ENCODE measurements around the gene TINCR.

Gene TINCR

DNA sequence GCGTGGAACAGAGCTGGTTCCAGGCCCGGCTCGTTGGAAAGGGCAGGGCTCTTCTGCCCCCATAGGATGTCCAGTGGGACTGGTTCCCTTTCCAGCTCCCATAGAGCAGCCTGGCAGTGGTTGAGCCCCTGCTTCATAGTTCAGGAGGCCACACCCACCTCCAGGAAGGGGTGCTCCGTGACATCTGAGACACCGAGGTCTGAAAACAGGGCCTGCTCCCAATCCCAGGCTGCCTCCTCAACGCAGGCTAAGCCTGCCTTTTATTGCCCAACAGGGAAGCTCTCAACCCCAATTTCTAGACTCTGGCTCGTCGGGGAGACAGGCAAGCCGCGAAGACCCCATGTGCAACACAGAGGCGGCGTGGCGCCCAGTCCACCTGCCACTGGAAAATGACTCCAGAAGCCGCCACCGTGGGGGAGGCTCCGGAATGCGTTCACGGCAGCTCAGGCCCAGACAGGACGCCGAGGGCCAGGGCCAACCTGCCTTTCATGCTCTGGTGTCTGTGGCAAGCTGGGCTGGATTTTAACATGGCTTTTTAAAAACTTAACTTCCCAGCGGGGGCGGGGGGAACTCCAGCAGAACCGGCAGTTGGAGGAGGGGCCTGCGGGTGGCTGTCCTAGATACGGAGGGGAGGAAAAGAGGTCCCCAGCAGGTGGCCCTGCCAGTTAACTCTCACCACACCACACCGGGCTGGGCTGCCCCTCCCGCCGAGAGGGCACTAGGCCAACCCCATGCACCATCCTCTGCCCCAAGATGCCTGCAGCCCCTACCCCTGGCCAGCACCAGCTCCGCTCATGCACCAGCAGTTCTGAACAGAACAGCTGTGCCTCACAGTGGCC is 17.9 kb upstream of the TINCR start:
- Histone ChIP-seq H3K27ac (peak overlapping the region in 9 of 11 experiments; percentile 15 to 84 (median 59); a peak in 16 of 22 replicates), H3K9me3 (replicated peaks in 1 of 11) (no peaks in the 10 kb centered on the region), H3K27me3 (no peaks in the 10 kb centered on the region), H4K20me1 (peaks cover 18 to 96% (median 78%) of the 10 kb centered on the region in 11 experiments), H3K4me3 (peak overlapping the region in 7 of 10 experiments; percentile 7 to 43 (median 33); a peak in 8 of 20 replicates), H3K9ac (peak overlapping the region; percentile 2 to 74 (median 53); a peak in 20 of 22 replicates), H3K4me2 (peak overlapping the region; percentile 78 to 97 (median 91)), H3K4me1 (peaks cover 27 to 83% (median 68%) of the 10 kb centered on the region in 10 experiments), H3K36me3 (peaks cover 47 to 80% (median 64%) of the 10 kb centered on the region in 11 experiments)
- no peak; a peak in 1 of 22 replicates for TF ChIP-seq Cebpa-rat (IDR thresholded peaks at IDR 0.05)

DNA sequence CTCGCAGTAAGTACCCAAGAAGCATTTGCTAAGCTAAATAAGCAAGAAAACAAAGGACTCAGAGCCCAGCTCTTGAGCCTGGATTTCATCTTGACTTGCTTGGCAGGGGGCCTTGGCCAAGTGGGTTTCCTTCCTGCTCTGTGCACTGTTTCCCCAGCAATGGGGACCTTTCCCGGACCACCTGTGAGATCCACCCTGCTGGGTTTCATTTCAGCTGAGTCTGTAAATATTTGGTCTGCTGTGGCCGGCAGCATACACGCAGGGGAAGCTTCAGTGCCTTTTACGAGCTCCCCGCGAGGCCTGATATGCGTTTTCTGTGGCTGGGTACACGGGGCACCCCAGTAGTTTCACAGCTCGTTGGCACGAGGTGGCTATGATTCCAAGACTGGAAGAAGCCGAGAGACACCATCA is 12.4 kb upstream of the TINCR start:
- Histone ChIP-seq H3K9ac (peak overlapping the region in 4 of 11 experiments; percentile 21 to 58 (median 45); a peak in 6 of 22 replicates), H4K20me1 (peaks cover 0 to 62% (median 32%) of the 10 kb centered on the region in 11 experiments; a peak in 16 of 22 replicates)

DNA sequence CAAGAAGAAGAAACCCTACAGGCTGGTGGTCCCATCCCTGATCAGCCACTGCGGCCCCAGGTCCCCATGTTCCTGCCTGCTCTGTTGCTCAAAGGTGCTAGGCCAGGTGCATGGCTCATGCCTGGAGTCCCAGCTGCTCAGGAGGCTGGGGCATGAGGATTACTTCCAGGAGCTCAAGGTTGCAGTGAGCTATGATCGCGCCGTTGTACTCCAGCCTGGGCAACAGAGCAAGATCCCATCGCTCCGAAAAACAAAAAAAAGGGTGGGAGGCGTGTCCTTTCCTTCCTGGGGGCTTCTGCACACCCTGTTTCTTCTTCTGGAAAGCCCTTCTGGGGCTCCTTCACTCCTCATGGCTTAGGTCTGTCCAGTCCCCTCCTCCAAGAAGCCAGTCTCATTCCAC is 11.9 kb upstream of the TINCR start:
- Histone ChIP-seq H3K27me3 (no peaks in the 10 kb centered on the region), H3K9ac (peak overlapping the region in 1 of 11 experiments; percentile 58; a peak in 2 of 22 replicates), H3K9me3 (replicated peaks in 1 of 11) (no peaks in the 10 kb centered on the region), H3K4me1 (peaks cover 0 to 78% (median 59%) of the 10 kb centered on the region in 10 experiments; a peak in 16 of 20 replicates), H3K27ac (peak overlapping the region in 1 of 11 experiments; percentile 27; a peak in 1 of 22 replicates), H3K36me3 (peaks cover 6 to 33% (median 22%) of the 10 kb centered on the region in 11 experiments; a peak in 13 of 22 replicates), H3K4me3 (no peak overlapping the region), H3K4me2 (peak overlapping the region in 6 of 11 experiments; percentile 5 to 97 (median 78); a peak in 11 of 22 replicates), H4K20me1 (peaks cover 0 to 59% (median 30%) of the 10 kb centered on the region in 11 experiments; a peak in 15 of 22 replicates)
- TF ChIP-seq Cebpa-rat (IDR thresholded peaks at IDR 0.05), result no peak

More for the DNA sequence above, 12.4 kb upstream of the TINCR start:
- Histone ChIP-seq H3K27ac (peak overlapping the region in 3 of 11 experiments; percentile 27 to 40 (median 28); a peak in 3 of 22 replicates), H3K4me1 (peaks cover under 1 to 78% (median 62%) of the 10 kb centered on the region in 10 experiments; a peak in 18 of 20 replicates), H3K4me3 (no peak overlapping the region), H3K27me3 (no peaks in the 10 kb centered on the region), H3K4me2 (peak overlapping the region in 7 of 11 experiments; percentile 5 to 97 (median 72); a peak in 12 of 22 replicates), H3K9me3 (replicated peaks in 1 of 11) (no peaks in the 10 kb centered on the region), H3K36me3 (peaks cover 6 to 33% (median 22%) of the 10 kb centered on the region in 11 experiments; a peak in 14 of 22 replicates)
- no peak for TF ChIP-seq Cebpa-rat (IDR thresholded peaks at IDR 0.05)

DNA sequence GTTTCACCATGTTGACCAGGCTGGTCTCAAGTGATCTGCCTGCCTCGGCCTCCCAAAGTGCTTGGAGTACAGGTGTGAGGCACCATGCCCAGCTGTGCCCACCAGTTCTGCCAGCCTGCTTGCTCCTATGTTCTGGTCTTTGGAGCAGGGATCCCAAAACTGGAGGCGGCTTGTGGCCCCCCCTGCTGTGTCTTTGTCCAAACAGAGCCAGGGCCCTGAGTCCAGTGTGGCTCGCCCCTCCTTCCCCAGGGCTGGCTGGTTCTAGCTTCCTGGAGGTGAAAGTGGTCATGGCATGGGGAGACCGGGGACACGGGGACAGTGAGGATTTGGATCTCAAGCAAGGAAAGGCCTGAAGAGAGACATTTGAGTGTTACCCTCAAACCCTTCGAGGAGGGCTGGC is 11.5 kb upstream of the TINCR start:
- peak overlapping the region in 2 of 11 experiments; percentile 94 to 97; a peak in 2 of 22 replicates for H3K4me2 ChIP-seq

DNA sequence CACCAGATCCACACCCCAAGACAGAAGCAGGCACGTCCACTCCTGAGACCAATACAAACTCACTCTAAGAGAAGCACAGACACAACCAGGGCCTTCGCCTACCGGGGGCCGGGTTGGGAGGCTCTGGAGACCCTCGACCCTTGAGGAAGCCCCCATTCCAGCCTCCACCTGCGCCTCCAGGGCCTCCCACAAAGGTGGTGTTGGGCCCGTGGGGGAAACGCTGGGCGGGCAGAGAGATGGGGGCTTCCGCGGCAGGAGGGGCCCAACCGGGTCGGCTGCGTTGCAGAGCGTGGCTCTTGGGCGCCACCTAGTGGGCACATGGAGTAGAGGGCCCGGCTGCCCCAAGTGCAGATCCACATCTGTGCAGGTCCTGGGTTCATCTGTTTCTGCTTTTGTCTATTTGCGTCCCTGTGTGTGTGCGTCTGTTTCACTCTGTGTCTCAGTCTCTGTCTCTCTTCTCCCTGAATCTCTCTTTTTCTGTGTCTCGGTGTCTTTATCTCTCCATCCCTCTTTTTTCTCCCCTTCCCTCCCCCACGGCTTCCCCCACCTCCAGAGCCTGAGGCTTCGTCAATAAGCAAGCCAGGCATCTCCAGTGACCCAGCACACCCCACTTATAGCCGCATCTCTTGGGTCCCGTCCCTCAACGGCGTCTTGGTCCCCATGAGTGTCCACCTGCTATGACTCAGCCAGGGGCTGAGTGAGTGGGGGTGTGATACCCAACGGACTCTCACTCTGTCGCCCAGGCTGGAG is 10.5 kb upstream of the TINCR start:
- Histone ChIP-seq H3K27me3 (no peaks in the 10 kb centered on the region), H3K9ac (peak overlapping the region in 7 of 11 experiments; percentile 11 to 64 (median 34); a peak in 8 of 22 replicates), H3K4me2 (peak overlapping the region; percentile 39 to 69 (median 63)), H3K36me3 (peaks cover 0 to 19% (median 13%) of the 10 kb centered on the region in 11 experiments; a peak in 10 of 22 replicates), H4K20me1 (peaks cover 0 to 46% (median 30%) of the 10 kb centered on the region in 11 experiments; a peak in 14 of 22 replicates), H3K4me3 (no peak overlapping the region), H3K27ac (no peak overlapping the region), H3K4me1 (peaks cover 0 to 67% (median 47%) of the 10 kb centered on the region in 10 experiments; a peak in 16 of 20 replicates), H3K9me3 (replicated peaks in 1 of 11) (no peaks in the 10 kb centered on the region)
- TF ChIP-seq Cebpa-rat (IDR thresholded peaks at IDR 0.05), result no peak

More for the DNA sequence above, 11.5 kb upstream of the TINCR start:
- H3K27ac ChIP-seq, result no peak overlapping the region
- no peaks in the 10 kb centered on the region for H3K27me3 ChIP-seq
- peaks cover 6 to 29% (median 19%) of the 10 kb centered on the region in 11 experiments; a peak in 13 of 22 replicates for H3K36me3 ChIP-seq
- H3K4me1 ChIP-seq, result peaks cover 0 to 77% (median 57%) of the 10 kb centered on the region in 10 experiments; a peak in 16 of 20 replicates
- no peaks in the 10 kb centered on the region for H3K9me3 ChIP-seq (replicated peaks in 1 of 11)
- no peak for TF ChIP-seq Cebpa-rat (IDR thresholded peaks at IDR 0.05)
- H3K4me3 ChIP-seq, result no peak overlapping the region
- H4K20me1 ChIP-seq, result peaks cover 0 to 55% (median 30%) of the 10 kb centered on the region in 11 experiments; a peak in 14 of 22 replicates
- no peak overlapping the region for H3K9ac ChIP-seq

DNA sequence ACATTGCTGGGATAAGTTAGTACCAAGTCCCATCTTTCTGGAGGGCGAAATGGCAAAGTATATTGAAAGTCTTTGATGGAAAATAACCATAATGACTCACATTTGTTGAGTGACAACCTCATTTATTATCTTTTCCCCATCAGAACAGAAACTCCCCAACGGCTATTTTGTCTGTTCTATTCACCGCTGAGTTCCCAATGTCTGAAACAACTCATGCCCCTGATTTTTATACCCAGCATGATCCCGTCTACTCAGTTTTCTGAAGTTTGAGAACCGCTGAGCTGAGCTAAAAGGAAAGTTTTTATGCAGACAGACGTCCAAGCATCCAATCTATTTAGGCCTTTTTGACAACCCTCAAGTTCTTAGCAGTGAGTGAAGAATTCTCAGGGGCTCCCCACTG is 7.8 kb upstream of the TINCR start:
- TF ChIP-seq Cebpa-rat (IDR thresholded peaks at IDR 0.05), result no peak
- Histone ChIP-seq H3K9ac (no peak overlapping the region), H3K9me3 (replicated peaks in 1 of 11) (no peaks in the 10 kb centered on the region), H4K20me1 (peaks cover 0 to 20% (median 9%) of the 10 kb centered on the region in 11 experiments; a peak in 11 of 22 replicates), H3K27me3 (no peaks in the 10 kb centered on the region), H3K27ac (no peak overlapping the region), H3K4me3 (no peak overlapping the region), H3K4me2 (no peak overlapping the region), H3K4me1 (peaks cover 0 to 55% (median 39%) of the 10 kb centered on the region in 10 experiments; a peak in 17 of 20 replicates), H3K36me3 (peaks cover 0 to 11% (median 0%) of the 10 kb centered on the region in 11 experiments; a peak in 1 of 22 replicates)

DNA sequence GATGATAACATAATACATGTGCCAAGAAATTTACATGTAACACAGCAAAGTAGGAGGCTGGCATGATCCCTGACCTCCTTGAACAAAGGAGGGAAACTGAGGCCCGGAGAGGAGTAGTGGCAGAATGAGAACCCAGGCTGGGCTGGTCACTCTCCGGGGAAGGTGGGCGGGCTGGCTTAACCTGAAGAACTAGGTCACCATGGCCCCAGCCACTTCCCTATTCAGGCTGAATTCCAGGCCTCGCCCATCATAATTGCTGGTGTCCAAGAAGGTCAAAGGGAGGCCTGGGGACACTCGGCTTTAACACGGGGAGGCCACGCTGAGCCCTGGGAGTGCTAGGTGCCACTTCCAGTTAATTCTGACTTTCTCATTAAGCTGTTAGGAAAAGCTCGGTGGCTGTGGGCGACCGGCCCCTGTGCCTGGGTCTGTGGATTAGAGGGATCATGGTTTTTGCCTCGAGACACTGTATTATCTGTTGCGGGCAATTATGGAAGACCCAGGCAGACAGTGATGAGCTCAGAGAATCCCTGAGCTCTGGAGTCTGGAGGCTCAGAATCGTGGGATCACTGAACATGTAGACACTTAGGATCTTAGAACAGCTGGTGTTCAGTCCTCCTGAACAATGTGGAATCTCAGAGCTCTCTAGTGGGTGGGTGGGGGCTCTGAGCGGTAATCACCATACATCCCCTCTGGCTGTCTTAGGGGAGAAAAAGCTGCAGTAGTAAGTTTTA is 5.0 kb upstream of the TINCR start:
- peaks cover 0 to 26% (median 15%) of the 10 kb centered on the region in 10 experiments; a peak in 16 of 20 replicates for H3K4me1 ChIP-seq
- H3K9me3 ChIP-seq (replicated peaks in 1 of 11), result no peaks in the 10 kb centered on the region
- H4K20me1 ChIP-seq, result no peaks in the 10 kb centered on the region
- H3K4me3 ChIP-seq, result no peak overlapping the region
- H3K36me3 ChIP-seq, result no peaks in the 10 kb centered on the region
- no peak for TF ChIP-seq Cebpa-rat (IDR thresholded peaks at IDR 0.05)
- peak overlapping the region in 4 of 11 experiments; percentile 1 to 18 (median 4); a peak in 2 of 22 replicates for H3K27ac ChIP-seq
- H3K27me3 ChIP-seq, result no peaks in the 10 kb centered on the region
- H3K4me2 ChIP-seq, result peak overlapping the region in 7 of 11 experiments; percentile 15 to 66 (median 56); a peak in 12 of 22 replicates
- 0 out of 22 replicates have a peak overlapping the region, but pooled peaks of 1 of the 11 experiments have one; percentile 34 for H3K9ac ChIP-seq
